HCT116 (cell line): ENCODE results near the gene ZFR.

ENCODE experiments used
- CTCF ChIP-seq, 3 experiments: fragments of 200-600 bp in 1 of 3; sonication (generic) in 1 of 3; IDR thresholded peaks in 2 of 3; conservative IDR thresholded peaks in 1 of 3; 2 replicates each; pipeline ENCODE4 v1.5.1; 2012 to 2017; ENCODE audit warnings: low read depth in 2 of 3, low read length in 2 of 3, antibody characterized with exemption in 1 of 3, borderline replicate concordance in 1 of 3, control low read depth in 1 of 3, mild to moderate bottlenecking in 1 of 3, mixed read lengths in 1 of 3, mixed run types in 1 of 3, moderate library complexity in 1 of 3; ENCODE audit not compliant: insufficient read depth in 1 of 3
- EGR1 ChIP-seq: IDR thresholded peaks from 2 replicates; pipeline ENCODE4 v1.6.1; 2012; ENCODE audit warnings: low read depth
- POLR2A ChIP-seq: IDR thresholded peaks from 2 replicates; pipeline ENCODE4 v1.7.0; 2011; ENCODE audit warnings: borderline replicate concordance; ENCODE audit not compliant: insufficient read depth, insufficient read length; ENCODE audit errors: extremely low read depth
- RAD21 ChIP-seq: IDR thresholded peaks from 2 replicates; pipeline ENCODE4 v1.6.1; 2012; ENCODE audit warnings: low read depth, mild to moderate bottlenecking
- YY1 ChIP-seq: IDR thresholded peaks from 2 replicates; pipeline ENCODE4 v1.6.1; 2011; ENCODE audit warnings: low read length, low read depth, moderate library complexity, mild to moderate bottlenecking; ENCODE audit not compliant: insufficient replicate concordance; ENCODE audit errors: extremely low read depth
- TF ChIP-seq, protein P1 (sequence below): IDR thresholded peaks from 2 replicates; pipeline ENCODE4 v1.6.1; 2012; ENCODE audit warnings: low read depth
- TF ChIP-seq, protein P2 (sequence below): IDR thresholded peaks from 2 replicates; pipeline ENCODE4 v1.6.1; 2011; ENCODE audit warnings: mild to moderate bottlenecking, low read length, moderate library complexity; ENCODE audit not compliant: insufficient replicate concordance; ENCODE audit errors: extremely low read depth

DNA sequence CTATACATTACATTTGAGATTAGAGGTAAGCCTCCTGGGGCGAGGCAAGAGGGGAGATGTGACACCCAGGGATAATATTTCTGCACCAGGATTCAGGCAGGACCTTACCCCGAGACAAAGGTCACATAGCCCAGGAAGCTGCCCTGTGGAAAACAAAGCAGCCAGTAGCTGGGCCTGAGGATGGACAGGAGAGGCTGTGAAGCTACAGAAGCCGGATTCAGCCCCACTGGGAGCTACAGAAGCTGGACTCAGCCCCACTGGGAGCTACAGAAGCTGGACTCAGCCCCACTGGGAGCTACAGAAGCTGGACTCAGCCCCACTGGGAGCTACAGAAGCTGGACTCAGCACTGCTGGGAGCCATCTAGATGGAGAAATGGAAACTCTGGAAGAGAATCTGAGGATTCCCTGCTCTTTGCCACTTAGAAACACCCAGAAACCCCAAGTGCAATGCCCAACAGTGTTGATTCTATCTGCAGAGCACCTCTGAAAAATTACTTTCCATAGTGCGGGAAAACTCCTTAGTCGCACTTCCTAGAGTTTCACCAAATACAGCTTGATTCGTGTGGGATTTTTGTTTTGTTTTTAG lies 46.5 kb upstream of the ZFR start:
- no peak for TF ChIP-seq RAD21
- TF ChIP-seq POLR2A = no peak
- no peak for TF ChIP-seq CTCF (IDR thresholded peaks at IDR 0.05 in 2 of 3, conservative IDR thresholded peaks at IDR 0.05 in 1 of 3; ENCODE audit: borderline replicate concordance in 1 of 3, insufficient read depth in 1 of 3, low read depth in 2 of 3, low read length in 2 of 3)
- TF ChIP-seq YY1 = no peak
- TF ChIP-seq, protein P1, sequence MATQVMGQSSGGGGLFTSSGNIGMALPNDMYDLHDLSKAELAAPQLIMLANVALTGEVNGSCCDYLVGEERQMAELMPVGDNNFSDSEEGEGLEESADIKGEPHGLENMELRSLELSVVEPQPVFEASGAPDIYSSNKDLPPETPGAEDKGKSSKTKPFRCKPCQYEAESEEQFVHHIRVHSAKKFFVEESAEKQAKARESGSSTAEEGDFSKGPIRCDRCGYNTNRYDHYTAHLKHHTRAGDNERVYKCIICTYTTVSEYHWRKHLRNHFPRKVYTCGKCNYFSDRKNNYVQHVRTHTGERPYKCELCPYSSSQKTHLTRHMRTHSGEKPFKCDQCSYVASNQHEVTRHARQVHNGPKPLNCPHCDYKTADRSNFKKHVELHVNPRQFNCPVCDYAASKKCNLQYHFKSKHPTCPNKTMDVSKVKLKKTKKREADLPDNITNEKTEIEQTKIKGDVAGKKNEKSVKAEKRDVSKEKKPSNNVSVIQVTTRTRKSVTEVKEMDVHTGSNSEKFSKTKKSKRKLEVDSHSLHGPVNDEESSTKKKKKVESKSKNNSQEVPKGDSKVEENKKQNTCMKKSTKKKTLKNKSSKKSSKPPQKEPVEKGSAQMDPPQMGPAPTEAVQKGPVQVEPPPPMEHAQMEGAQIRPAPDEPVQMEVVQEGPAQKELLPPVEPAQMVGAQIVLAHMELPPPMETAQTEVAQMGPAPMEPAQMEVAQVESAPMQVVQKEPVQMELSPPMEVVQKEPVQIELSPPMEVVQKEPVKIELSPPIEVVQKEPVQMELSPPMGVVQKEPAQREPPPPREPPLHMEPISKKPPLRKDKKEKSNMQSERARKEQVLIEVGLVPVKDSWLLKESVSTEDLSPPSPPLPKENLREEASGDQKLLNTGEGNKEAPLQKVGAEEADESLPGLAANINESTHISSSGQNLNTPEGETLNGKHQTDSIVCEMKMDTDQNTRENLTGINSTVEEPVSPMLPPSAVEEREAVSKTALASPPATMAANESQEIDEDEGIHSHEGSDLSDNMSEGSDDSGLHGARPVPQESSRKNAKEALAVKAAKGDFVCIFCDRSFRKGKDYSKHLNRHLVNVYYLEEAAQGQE = no peak
- TF ChIP-seq EGR1 = no peak
- TF ChIP-seq, protein P2, sequence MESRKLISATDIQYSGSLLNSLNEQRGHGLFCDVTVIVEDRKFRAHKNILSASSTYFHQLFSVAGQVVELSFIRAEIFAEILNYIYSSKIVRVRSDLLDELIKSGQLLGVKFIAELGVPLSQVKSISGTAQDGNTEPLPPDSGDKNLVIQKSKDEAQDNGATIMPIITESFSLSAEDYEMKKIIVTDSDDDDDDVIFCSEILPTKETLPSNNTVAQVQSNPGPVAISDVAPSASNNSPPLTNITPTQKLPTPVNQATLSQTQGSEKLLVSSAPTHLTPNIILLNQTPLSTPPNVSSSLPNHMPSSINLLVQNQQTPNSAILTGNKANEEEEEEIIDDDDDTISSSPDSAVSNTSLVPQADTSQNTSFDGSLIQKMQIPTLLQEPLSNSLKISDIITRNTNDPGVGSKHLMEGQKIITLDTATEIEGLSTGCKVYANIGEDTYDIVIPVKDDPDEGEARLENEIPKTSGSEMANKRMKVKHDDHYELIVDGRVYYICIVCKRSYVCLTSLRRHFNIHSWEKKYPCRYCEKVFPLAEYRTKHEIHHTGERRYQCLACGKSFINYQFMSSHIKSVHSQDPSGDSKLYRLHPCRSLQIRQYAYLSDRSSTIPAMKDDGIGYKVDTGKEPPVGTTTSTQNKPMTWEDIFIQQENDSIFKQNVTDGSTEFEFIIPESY = no peak
